KOPT-K1 (cell line): ENCODE results near the gene CPEB1.
"Not testable (repeated sequence)": the region's sequence is repeated elsewhere in the genome, so short reads cannot be mapped to it uniquely, and the experiment has no call there.

ENCODE experiments used
- H3K27ac ChIP-seq: fragments of 200-600 bp; sonication (generic); 2 replicates; pipeline ENCODE4 v1.5.1; 2016; ENCODE audit warnings: antibody characterized with exemption, mild to moderate bottlenecking, low read depth, low read length; ENCODE audit not compliant: poor library complexity, severe bottlenecking
- H3K36me3 ChIP-seq: fragments of 200-600 bp; sonication (generic); 2 replicates; pipeline ENCODE4 v1.5.1; 2017; ENCODE audit warnings: antibody characterized with exemption, mild to moderate bottlenecking, low read length, moderate library complexity; ENCODE audit not compliant: insufficient read depth
- H3K9me3 ChIP-seq: fragments of 200-600 bp; sonication (generic); 2 replicates; pipeline ENCODE4 v1.5.1; 2017; ENCODE audit warnings: antibody characterized with exemption, low read length, mild to moderate bottlenecking; ENCODE audit not compliant: insufficient read depth, poor library complexity, severe bottlenecking

CPEB1 gene

GRCh38 chr15:82502700-82503339 is 144.3 kb downstream of the CPEB1 start:
- not testable (repeated sequence) for H3K36me3 ChIP-seq, H3K27ac ChIP-seq, H3K9me3 ChIP-seq

GRCh38 chr15:82500772-82501171 is 146.4 kb downstream of the CPEB1 start:
- H3K27ac ChIP-seq, H3K36me3 ChIP-seq, H3K9me3 ChIP-seq: not testable (repeated sequence)

GRCh38 chr15:82497978-82498377 is 149.2 kb downstream of the CPEB1 start:
- not testable (repeated sequence) for H3K36me3 ChIP-seq, H3K27ac ChIP-seq, H3K9me3 ChIP-seq
